ENCODE data around the gene NHERF1. TPM values are rescaled to one million over a fixed set of nuclear protein-coding genes. Genes with fewer than 3 reads are reported as not detected.

NHERF1 gene
- total and polyA plus RNA-seq, 9 of the 15 experiments (the other 6 are each of a cell fraction or from before 2014, with no cell fraction given) = 11.4 to 79.9 (median 36.9) TPM

DNA sequence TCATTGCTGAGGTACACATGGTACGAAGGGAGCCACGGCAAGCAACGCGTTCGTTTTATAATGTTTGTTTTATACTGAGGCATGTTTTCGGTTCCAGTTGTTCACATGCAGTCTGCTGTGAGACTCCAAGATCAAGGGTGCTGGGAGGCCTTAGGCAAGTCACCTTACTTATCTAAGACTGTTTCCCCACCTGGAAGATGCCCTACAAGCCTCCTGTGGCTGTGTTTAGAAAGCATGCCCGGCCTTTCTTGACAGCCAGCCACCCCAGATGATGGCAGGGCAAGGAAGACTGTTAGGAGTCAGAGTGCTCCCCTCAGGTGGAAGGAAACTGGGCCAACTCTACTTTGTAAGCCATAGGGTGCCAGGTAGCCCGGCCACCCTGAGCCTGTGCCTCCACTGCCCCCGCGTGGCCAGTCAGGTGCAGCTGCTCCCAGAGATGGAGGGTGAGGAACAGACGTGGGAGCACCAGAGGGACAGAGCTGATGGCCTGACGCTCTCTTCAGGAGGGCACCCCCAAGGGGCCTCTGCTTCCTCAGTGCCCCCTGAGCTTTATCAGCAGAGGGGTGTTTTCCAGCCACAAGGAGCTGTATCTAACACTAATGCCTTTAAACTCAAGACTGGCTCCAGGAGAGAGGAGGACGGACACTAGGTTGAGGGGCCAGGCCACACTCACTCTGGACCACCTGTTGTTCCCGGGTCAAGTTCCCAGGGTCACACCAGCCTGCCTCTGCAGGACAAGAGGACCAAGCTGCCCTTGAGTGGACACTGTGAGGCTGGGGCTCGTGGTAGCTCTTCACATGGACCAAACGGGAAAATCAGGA lies 22.3 kb downstream of the NHERF1 start (continued):
- TF ChIP-seq, protein P1, sequence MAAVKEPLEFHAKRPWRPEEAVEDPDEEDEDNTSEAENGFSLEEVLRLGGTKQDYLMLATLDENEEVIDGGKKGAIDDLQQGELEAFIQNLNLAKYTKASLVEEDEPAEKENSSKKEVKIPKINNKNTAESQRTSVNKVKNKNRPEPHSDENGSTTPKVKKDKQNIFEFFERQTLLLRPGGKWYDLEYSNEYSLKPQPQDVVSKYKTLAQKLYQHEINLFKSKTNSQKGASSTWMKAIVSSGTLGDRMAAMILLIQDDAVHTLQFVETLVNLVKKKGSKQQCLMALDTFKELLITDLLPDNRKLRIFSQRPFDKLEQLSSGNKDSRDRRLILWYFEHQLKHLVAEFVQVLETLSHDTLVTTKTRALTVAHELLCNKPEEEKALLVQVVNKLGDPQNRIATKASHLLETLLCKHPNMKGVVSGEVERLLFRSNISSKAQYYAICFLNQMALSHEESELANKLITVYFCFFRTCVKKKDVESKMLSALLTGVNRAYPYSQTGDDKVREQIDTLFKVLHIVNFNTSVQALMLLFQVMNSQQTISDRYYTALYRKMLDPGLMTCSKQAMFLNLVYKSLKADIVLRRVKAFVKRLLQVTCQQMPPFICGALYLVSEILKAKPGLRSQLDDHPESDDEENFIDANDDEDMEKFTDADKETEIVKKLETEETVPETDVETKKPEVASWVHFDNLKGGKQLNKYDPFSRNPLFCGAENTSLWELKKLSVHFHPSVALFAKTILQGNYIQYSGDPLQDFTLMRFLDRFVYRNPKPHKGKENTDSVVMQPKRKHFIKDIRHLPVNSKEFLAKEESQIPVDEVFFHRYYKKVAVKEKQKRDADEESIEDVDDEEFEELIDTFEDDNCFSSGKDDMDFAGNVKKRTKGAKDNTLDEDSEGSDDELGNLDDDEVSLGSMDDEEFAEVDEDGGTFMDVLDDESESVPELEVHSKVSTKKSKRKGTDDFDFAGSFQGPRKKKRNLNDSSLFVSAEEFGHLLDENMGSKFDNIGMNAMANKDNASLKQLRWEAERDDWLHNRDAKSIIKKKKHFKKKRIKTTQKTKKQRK (IDR thresholded peaks at IDR 0.05; ENCODE audit: borderline replicate concordance, low read depth, low read length) = no peak
- TF ChIP-seq TEAD1 (CRISPR knock-in tag; IDR thresholded peaks at IDR 0.05) (no peak), ELF4 (CRISPR knock-in tag; IDR thresholded peaks at IDR 0.05) (0 out of 2 replicates have a peak, but pooled peaks have one; percentile 24), CTBP1 (IDR thresholded peaks at IDR 0.05; ENCODE audit: borderline replicate concordance) (peak; percentile 41; the same call in 1 of the 2 replicates), SMC3 (conservative IDR thresholded peaks at IDR 0.05; ENCODE audit: insufficient read depth, low read depth, low read length) (peak; percentile 64), XRCC3 (IDR thresholded peaks at IDR 0.05) (no peak), POU5F1 (IDR thresholded peaks at IDR 0.05; ENCODE audit: borderline replicate concordance, low read depth, low read length, partially characterized antibody) (no peak), RB1 (IDR thresholded peaks at IDR 0.05; ENCODE audit: low read depth) (peak; percentile 31; the same call in 1 of the 2 replicates)
- TF ChIP-seq, protein P2, sequence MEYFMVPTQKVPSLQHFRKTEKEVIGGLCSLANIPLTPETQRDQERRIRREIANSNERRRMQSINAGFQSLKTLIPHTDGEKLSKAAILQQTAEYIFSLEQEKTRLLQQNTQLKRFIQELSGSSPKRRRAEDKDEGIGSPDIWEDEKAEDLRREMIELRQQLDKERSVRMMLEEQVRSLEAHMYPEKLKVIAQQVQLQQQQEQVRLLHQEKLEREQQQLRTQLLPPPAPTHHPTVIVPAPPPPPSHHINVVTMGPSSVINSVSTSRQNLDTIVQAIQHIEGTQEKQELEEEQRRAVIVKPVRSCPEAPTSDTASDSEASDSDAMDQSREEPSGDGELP (CRISPR knock-in tag; IDR thresholded peaks at IDR 0.05; ENCODE audit: borderline replicate concordance) = peak; percentile 68; the same call in 1 of the 2 replicates
